ENCODE data around the gene CGB1.
"Not testable (repeated sequence)": the region's sequence is repeated elsewhere in the genome, so short reads cannot be mapped to it uniquely, and the experiment has no call there.

Gene CGB1

DNA sequence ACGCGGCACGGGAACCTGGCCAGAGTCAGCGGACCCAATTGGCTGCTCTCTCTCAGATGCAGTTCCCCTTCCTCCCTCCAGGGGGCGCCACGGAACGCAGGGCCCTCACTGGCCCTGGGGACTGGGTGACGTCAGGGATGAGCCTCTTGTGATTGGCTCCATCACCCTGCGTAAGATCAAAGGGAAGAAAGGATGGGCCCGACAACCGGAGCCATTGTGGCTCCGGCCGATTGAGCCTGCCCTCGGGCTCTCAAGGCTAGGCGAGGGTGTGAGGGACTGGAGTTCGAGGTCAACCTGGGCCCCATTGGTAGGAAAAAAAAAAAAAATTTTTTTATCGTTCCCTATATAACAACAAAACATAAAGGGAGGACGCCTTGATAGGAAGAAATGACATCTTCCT is at the start of gene CGB1:
TSS of gene CGB1 (minus strand) at position 81 of the 400 bp plus-strand sequence. CDS start 184 bp downstream, outside the sequence.
- not testable (repeated sequence) for DNase-seq (ENCODE audit: low read depth)

DNA sequence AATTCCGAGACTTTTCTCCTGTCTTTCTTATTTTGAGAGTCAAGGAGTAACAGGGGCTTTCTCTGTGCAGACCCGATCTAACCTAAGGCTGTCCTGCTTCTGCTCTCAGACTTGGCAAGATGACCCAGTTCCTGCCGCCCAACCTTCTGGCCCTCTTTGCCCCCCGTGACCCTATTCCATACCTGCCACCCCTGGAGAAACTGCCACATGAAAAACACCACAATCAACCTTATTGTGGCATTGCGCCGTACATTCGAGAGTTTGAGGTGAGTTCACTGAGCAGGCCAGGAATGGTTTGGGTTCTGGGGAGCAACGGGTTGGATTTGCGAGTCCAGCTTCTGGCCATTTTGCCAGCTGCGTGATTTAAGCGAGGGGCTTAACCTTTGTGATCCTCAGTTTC is 49.6 kb upstream of the CGB1 start:
- DNase-seq (ENCODE audit: low read depth), result no peak

DNA sequence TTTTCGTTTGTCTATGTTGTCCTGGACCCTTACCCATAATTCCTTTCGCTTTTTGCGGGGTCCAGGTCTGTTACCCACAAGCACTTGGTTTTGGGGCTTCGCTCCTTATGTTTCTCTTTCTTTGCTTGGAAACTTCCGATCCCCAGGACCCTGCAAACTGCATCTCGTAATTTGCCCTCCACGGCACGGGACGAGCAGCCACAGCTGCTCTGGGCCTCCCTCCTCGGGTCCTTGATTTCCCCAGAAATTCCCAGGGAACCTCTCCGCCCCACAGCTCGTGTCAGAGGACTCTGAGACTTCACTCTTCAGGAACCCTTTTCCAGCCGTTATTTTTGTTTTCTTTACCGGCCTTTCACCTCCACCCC is 49.2 kb upstream of the CGB1 start:
- DNase-seq (ENCODE audit: low read depth), result no peak

DNA sequence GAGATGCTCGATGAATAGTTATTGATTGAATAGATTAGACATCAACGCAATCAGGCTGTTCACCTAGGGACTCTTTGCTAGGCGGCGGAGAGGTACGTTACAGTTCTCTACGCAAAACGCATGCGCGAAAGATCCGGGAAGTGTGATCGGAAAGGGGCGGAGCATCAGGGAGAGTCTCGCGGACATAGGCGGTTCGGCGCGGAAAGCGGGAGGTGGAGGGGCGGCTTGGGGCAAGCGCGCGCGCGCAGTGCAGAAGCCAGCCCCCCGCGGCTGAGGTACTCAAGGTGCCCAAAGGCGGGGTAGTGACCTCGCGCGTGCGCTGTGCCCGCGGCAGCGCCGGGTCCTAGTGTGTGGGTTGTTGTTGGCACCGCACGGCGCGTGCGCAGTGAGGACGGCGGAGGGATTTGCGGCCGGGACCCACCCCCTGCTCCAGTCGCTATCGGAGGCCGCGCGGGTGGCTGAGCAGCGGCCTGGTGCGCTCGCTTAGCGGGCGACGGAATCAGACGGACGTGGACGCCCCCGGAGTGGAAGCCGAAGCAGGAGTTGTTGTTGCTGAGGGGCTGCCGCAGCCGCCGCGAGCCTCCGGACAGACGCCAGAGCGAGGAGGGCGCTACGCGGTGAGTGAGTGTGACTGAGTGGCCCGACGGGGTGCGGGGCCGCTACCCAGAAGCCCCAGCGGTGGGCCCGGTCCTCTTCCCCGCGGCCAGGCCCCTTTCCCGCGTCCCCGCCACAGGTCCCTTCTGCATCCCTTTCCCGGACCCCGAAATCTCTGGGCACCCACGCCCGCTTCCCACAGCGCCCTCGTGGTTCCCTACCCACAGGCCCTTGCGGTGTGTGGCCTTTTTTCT is 48.5 kb upstream of the CGB1 start, which contains the start of gene SNRNP70:
TSS of gene SNRNP70 (plus strand) at position 432 of the 848 bp plus-strand sequence. CDS start 964 bp downstream, outside the sequence.
- peak; percentile 98 for DNase-seq (ENCODE audit: low read depth)

DNA sequence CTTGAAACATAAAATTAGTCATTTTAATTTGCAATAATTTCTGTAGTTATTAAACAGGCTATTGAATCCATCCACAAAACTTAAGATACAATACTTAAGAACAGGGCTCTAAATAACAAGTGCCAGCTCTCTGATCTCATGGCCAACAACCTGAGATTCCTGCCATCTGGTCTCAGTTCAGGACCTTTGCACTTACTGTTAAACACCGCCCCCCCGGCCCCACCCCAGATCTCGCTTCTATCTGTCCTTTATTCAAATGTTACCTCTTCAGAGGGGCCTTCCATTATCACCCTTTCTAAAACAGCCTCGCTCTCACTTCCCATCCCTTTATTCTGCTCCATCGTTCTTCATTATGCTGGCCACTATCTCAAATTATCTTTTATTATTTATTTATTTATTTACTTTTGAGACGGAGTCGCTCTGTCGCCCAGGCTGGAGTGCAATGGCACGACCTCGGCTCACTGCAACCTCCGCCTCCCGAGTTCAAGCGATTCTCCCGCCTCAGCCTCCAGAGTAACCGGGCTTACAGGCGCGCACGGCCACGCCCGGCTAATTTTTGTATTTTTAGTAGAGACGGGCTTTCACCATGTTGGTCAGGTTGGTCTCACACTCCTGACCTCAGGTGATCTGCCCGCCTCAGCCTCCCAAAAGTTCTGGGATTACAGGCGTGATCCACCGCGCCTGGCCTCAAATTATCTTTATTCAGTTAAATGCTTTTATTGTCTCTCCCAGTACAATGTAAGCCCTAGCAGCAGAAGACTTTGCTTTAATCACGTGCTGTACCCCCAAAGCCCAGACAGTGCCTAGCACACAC is 47.7 kb upstream of the CGB1 start:
- DNase-seq (ENCODE audit: low read depth), result no peak

DNA sequence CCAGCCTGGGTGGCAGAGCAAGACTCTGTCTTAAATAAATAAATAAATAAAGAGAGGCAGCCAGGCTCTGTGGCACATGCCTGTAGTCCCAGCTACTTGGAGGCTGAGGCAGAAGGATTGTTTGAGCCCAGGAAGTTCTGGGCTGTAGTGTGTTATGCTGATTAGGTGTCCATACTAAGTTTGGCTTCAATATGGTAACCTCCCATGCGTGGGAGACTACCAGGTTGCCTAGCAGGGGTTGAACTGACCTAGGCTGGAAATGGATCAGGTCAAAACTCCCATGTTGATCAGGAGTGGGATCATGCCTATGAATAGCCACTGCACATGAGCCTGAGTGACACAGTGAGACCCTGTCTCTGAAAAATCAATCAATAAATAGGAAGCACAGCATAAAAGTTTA is 44.6 kb upstream of the CGB1 start:
- DNase-seq (ENCODE audit: low read depth), result no peak

DNA sequence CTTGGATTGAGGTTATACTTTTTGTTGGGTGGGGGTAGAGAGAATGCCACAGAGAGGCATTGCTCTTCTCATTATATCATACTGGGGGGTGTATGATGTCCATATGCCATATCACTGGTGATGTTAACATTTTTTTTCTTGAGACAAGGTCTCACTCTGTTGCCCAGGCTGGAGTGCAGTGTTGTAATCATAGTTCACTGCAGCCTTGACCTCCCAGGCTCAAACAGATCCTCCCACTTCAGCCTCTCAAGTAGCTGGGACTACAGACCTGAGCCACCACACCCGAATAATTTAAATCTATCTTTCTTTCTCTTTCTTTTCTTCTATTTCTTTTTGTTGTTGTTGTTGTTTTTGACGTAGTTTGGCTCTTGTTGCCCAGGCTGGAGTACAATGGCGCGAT is 43.7 kb upstream of the CGB1 start:
- no peak for DNase-seq (ENCODE audit: low read depth)

DNA sequence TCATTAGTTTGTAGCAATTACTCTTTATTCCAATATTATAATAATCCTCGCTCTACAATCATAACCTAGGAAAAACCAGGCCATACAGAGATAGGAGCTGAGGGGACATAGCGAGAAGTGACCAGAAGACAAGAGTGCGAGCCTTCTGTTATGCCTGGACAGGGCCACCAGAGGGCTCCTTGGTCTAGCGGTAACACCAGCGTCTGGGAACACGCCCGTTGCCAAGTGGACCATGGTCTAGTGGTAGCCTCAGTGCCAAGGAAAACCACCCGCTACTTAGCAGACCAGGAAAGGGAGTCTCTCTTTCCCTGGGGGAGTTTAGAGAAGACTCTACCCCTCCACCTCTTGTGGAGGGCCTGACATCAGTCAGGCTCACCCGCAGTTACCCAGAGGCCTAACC is 38.2 kb upstream of the CGB1 start:
- DNase-seq (ENCODE audit: low read depth), result not testable (repeated sequence)

DNA sequence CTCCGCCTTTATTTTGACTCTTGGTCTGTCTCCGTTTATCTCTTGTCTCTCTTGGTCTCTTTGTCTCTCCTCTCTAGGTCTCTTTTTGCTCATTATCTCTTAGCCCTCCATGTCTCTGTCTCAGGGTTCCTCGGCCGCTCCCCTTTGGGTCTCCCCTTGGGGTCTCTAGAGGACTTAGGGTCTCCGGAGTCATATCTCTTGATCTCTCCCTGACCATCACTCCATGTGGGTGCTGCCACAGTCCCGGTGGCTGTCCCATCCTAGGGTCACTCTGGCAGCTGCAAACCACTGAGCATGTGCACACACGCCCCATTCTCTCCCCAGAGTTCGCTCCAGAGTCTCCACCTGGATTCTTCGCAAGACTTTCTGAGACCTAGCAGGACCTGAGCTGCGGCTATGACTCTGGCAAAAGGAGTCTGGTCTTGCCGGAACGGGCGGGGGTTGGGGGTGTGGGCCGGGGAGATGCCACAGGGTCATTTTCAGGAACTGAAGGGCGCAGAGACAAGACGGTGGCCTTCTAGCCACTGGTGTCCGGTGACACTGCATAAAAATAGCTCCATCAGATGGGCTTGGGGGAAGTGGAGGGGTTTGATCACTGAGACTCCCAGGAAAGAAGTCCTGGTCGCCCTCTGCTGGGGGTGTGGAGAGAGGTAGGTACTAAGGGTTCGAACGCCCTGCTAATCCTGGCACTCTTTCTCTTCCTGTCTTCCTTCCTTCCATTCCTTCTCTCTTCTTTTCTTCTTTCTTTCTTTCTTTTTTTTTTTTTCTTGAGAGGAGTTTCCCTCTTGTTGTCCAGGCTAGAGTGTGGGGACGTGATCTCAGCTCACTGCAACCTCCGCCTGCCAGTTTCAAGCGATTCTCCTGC is 37.1 kb upstream of the CGB1 start:
- DNase-seq (ENCODE audit: low read depth), result no peak

DNA sequence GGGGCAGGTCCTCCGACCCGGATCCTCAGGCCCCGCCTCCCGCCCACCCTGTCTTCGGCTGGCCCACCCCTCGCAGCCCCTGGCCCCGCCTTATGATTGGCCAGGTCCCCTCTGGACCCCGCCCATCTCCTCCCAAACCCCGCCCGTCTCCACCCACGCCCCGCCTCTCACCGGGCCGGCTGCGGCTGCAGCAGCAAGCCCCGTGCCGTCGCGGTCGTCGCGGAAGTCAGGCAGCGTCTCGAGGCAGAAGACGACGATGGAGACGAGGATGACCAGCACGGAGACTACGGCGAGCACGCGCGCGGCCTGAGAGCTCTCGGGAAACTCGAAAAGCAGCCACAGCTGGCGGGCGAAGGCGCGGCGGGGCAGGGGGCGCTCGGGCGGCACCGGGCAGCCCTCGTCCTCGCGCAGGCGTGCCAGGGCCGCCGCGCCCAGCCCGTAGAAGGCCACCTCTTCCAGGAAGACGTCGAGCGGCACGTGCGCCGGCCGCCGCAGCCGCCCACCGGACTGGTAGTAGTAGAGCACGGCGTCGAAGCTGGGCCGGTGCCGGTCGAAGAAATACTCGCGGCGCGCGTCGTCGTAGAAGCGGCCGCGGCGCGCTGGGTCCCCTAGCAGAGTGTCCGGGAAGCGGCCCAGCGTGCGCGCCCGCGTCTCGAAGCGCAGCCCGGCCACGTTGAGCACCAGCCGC is 35.3 kb upstream of the CGB1 start:
- DNase-seq (ENCODE audit: low read depth), result no peak

DNA sequence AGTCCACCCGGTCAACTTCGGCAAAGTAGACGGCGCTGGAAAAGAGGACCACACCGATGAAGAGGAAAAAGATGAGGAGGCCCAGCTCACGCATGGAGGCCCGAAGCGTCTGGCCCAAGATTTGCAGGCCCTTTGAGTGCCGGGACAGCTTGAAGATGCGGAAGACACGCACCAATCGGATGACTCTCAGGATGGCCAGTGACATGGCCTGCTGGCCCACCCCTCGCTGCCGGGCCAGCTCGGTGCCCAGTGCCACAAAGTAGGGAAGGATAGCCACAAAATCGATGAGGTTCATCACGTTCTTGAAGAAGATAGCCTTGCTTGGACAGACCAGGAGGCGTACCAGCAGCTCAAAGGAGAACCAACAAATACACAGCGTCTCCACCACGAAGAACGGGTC is 33.7 kb upstream of the CGB1 start:
- no peak for DNase-seq (ENCODE audit: low read depth)

DNA sequence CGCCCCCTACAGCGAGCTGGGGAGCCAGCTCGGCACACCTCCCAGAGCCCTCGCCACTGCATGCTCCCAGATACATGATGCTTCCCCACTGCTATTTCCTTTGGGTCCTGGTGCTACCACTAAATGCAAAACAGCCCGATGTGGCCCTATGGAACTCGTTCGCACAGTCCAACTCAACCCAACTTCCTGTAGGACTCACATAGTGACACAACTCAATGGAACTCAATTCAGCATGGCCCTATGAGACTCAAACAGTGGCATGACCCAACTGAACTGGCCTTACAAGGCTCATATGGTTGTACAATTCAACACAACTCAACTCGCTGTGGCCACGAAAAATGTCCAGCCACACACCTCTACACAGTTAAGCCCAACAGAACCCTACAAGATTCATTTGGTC is 32.3 kb upstream of the CGB1 start:
- no peak for DNase-seq (ENCODE audit: low read depth)

DNA sequence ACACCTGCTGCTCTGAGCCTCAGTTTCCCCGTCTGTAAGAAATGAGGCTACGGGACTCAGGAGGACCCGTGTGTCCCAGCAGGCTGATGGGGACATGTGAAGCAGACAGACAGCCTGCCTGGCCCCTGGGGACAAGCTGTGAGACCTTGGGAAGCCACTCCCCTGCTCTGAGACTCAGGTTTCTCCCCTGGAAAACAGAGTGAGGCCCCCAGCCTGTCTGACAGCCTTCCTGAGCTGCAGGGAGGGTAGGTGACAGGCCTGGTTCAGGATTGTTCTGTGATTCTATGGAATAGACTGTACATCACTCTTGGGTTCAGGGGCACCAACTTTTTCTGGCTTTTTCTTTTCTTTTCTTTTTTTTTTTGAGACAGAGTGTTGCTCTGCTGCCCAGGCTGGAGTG is 30.9 kb upstream of the CGB1 start:
- DNase-seq (ENCODE audit: low read depth), result no peak

DNA sequence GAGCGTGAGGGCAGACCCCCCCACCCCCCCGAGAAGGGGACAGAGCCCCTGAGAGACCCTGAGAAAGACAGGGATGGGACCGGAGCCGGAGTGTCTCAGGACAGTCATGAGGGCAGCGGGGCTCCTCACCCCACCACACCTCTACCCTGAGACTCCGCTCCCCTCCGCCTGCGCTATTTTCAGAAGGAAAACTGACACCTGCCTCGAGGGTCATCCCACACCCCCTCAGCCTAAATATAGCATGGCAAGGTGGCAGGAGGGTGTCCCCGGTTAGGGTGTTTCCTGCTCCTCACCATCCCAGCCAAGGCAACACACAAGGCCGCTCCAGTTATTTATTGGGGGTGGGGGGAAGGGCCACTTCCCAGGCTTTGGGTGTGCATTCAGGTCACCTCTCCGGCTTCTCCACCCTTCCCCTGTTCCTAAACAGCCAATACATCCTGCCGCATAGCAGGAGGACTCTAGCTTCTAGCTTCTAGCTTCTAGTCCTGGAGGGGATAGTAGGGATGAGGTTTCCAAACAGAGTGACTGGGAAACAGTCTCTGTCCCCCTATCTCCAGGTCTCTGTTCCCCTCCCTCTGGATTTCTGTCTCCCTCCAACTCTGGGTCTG is 29.3 kb upstream of the CGB1 start:
- no peak for DNase-seq (ENCODE audit: low read depth)

DNA sequence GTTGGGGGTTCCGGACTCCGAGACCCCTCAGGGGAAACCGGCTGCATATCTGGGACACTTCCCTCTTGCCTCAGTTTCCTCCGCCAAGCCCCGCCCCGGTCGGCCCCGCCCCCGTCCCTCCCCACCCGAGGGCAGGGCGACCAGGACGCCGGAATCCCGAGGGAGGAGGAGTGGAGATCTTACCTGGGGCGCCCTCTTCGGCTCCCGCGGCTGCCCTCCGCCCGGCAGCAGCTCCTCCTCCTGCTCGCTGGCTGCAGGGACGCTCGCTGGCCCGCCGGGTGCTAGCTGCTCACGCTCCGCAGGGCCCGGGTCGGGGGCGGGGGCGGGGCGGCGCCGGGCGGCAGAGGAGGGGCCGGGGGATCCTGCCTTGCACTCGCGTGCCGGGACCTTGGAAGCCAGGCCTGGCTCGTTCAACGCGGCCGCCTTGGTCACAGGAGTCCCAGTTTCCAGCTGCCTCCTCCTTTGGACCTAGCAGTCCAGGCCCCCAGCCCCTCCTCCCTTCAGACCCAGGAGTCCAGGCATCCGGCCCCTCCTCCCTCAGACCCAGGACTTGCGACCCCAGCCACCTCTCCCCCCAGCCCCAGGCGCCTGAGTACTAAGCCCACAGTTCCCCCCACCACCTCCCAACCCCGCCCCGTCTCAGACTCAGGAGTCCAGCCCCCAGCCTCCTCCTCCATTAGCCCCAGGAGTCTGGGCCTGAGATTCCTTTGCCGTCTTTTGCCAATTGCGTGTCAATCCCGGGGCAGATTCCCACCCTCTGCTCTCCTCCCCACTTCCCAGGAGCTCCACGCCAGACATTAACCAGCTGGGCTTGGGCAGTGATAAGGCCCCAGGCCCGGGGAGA is 28.3 kb upstream of the CGB1 start, which contains the start of gene NTF4:
TSS of gene NTF4 (minus strand) at position 51 of the 844 bp plus-strand sequence. CDS start 2,821 bp downstream, outside the sequence.
- no peak for DNase-seq (ENCODE audit: low read depth)

DNA sequence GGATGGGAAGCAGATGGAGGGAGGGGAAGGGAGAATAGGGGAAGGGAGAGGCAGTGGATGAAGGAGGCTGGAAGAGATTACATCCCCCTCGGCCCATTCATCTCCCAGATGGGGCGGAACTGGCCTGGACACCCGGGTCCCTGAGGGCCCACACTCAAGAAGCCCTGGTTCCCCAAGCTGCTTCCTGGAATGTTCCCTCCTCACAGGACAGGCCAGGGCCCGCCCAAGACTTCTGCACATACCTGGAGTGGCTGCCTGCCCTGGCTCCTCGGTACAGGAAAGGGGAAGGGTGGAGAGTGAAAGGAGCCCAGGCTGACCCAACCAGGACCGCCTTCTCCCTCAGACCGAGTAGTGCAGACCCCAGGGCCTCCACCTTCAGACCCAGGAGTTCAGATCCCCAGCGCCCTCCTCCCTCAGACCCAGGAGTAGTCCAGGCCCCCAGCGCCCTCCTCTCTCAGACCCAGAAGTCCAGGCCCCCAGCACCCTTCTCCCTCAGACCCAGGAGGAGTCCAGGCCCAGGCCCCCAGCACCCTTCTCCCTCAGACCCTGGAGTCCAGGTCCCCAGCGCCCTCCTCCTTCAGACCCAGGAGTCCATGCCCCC is 27.4 kb upstream of the CGB1 start:
- no peak for DNase-seq (ENCODE audit: low read depth)

DNA sequence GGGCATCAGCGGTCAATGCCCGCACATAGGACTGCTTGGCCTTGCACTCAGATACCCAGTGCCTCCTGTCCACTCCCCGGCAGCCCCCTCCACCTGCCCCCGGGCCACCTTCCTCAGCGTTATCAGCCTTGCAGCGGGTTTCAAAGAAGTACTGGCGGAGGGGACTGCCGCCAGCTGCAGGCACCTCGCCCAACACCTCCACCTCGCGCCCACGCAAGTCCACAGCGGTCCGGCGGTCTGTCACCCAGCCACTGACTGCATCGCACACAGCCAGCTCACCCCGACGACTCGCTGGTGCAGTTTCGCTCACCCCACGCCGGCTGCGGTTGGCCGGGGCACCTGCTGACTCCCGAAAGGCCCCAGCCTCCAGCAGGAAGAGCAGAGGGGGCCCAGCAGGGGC is 24.8 kb upstream of the CGB1 start:
- no peak for DNase-seq (ENCODE audit: low read depth)

DNA sequence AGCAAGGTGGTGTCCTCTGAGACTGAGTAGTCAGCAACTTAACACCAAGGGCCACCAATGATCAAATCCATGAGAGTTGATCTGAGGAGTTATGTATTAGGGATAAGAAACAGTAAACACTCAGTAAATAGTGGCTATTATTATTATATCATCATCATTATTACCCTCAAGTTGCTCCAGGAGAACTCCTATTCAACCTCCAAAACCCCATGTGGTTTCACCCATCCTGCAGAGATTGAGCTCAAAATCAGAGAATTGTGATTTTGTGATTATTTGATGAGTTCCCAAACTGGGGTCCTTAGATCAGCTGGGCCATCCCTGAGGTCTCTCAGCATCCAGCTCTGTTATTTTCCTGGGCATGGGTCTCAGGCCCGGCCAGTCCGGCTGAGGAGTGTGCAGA is 24.3 kb upstream of the CGB1 start:
- DNase-seq (ENCODE audit: low read depth), result no peak

DNA sequence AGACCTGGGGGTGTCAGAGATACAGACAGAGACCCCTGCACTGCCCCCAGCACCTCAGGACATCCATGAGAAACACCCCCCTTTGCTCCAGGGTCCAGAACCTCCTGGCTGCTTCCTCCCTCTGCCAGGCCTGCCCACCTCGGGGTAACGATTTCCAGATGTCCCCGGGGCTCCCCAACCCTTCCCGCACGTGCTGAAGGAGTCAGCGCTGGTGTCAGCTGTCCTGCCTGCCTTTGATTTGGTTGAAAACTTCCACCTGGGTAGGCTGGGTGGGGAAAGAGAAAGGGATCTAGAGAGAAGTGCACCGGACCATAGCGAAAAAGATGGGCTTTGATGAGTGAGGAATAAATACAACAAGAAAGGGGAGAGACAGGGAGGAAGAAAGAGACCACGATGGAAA is 22.4 kb upstream of the CGB1 start:
- no peak for DNase-seq (ENCODE audit: low read depth)

DNA sequence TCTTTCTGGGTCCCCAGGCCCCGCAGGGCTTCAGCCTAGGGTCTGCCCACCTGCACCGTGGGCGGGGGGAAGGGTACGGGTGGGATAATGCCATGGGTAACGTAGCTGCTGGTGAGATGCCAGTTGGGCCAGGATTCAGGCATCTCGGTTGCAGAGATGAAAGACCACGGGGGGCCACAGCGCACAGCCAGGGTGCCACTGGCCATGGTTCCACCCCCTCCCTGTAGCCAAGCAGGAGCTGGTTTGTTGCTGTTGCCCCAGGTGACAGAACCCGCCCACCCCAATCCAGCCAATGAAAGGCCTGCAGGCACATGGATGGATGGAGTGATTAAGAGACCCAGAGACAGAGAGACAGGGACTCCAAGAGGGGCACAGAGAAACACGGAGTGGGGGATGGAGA is 21.9 kb upstream of the CGB1 start:
- DNase-seq (ENCODE audit: low read depth), result no peak

All from stimulated activated CD8-positive, alpha-beta memory T cell treated with anti-CD3 and anti-CD28 coated beads, Interleukin-12 subunit alpha, Interleukin-12 subunit beta, amount 100 ng/mL, for 1 hour (primary cell).